HEK293T (cell line): ENCODE measurements around the gene MPRIP.

Experiments used
- CTCF ChIA-PET: fragments of 350-600 bp; formaldehyde crosslinking; extraction: SDS; loops from one replicate; lab custom pipeline; 2021; ENCODE audit warnings: antibody characterized with exemption, inconsistent platforms; lab: Yijun Ruan, JAX
- POLR2A ChIA-PET: fragments of 350-600 bp; formaldehyde crosslinking; extraction: SDS; loops from one replicate; lab custom pipeline; 2020; ENCODE audit warnings: antibody characterized with exemption, inconsistent platforms; lab: Yijun Ruan, JAX
- DNase-seq: peaks from one replicate; pipeline ENCODE4 v3.0.0; 2012; ENCODE audit warnings: mixed read lengths; ENCODE audit errors: extremely low spot score
- ARNT ChIP-seq: fragments of 450-650 bp; IDR thresholded peaks from 2 replicates; pipeline ENCODE4 v1.6.1; 2017; ENCODE audit warnings: mild to moderate bottlenecking
- BHLHE40 ChIP-seq: fragments of 450-650 bp; IDR thresholded peaks from 2 replicates; pipeline ENCODE4 v1.6.1; 2016; ENCODE audit warnings: mild to moderate bottlenecking, moderate library complexity, borderline replicate concordance
- CTBP1 ChIP-seq: fragments of 450-650 bp; IDR thresholded peaks from 2 replicates; pipeline ENCODE4 v1.6.1; 2016; ENCODE audit warnings: borderline replicate concordance
- ELF4 ChIP-seq: fragments of 450-650 bp; IDR thresholded peaks from 2 replicates; pipeline ENCODE4 v1.6.1; 2017; ENCODE audit warnings: antibody characterized with exemption
- FOXA1 ChIP-seq: fragments of 450-650 bp; IDR thresholded peaks from 2 replicates; pipeline ENCODE4 v1.6.1; 2016; ENCODE audit warnings: mild to moderate bottlenecking
- FOXK2 ChIP-seq: fragments of 450-650 bp; IDR thresholded peaks from 2 replicates; pipeline ENCODE4 v1.6.1; 2016; ENCODE audit warnings: mild to moderate bottlenecking
- FOXM1 ChIP-seq: fragments of 450-650 bp; IDR thresholded peaks from 2 replicates; pipeline ENCODE4 v1.6.1; 2017; ENCODE audit warnings: mild to moderate bottlenecking, borderline replicate concordance
- HDGF ChIP-seq: fragments of 450-650 bp; IDR thresholded peaks from 2 replicates; pipeline ENCODE4 v1.6.1; 2017; ENCODE audit warnings: antibody characterized with exemption, borderline replicate concordance
- L3MBTL2 ChIP-seq: fragments of 450-650 bp; conservative IDR thresholded peaks from 2 replicates; pipeline ENCODE4 v1.6.1; 2016; ENCODE audit warnings: mild to moderate bottlenecking
- LEF1 ChIP-seq: fragments of 450-650 bp; IDR thresholded peaks from 2 replicates; pipeline ENCODE4 v1.6.1; 2017; ENCODE audit warnings: mild to moderate bottlenecking, borderline replicate concordance
- NFRKB ChIP-seq: fragments of 450-650 bp; IDR thresholded peaks from 2 replicates; pipeline ENCODE4 v1.6.1; 2016; ENCODE audit warnings: mild to moderate bottlenecking, moderate library complexity
- PKNOX1 ChIP-seq: fragments of 450-650 bp; IDR thresholded peaks from 2 replicates; pipeline ENCODE4 v1.6.1; 2016
- SP1 ChIP-seq: fragments of 450-650 bp; IDR thresholded peaks from 2 replicates; pipeline ENCODE4 v1.6.1; 2017
- SUZ12 ChIP-seq: fragments of 450-650 bp; IDR thresholded peaks from 2 replicates; pipeline ENCODE4 v1.6.1; 2016; ENCODE audit warnings: mild to moderate bottlenecking
- TARDBP ChIP-seq: fragments of 450-650 bp; IDR thresholded peaks from 2 replicates; pipeline ENCODE4 v1.6.1; 2016
- ZNF384 ChIP-seq: fragments of 450-650 bp; IDR thresholded peaks from 2 replicates; pipeline ENCODE4 v1.6.1; 2016

Gene MPRIP

GRCh38 chr17:17149520-17150447 is 107.5 kb downstream of the MPRIP start:
- POLR2A ChIA-PET, result no interaction called here
- no peak for DNase-seq
- no peak for TF ChIP-seq LEF1
- no peak for TF ChIP-seq FOXM1
- no peak for TF ChIP-seq TARDBP
- TF ChIP-seq FOXA1, result no peak
- TF ChIP-seq PKNOX1, result no peak
- TF ChIP-seq CTBP1, result no peak
- TF ChIP-seq HDGF, result no peak
- TF ChIP-seq BHLHE40, result no peak
- TF ChIP-seq FOXK2, result no peak
- TF ChIP-seq SUZ12, result no peak
- TF ChIP-seq ZNF384, result no peak
- TF ChIP-seq NFRKB, result no peak
- no peak for TF ChIP-seq ARNT
- TF ChIP-seq SP1, result no peak
- TF ChIP-seq L3MBTL2, result no peak
- TF ChIP-seq ELF4, result no peak
- CTCF ChIA-PET, result no interaction called here

GRCh38 chr17:17150448-17150800 is 108.2 kb downstream of the MPRIP start:
- DNase-seq, result no peak
- ChIA-PET POLR2A (no interaction called here), CTCF (no interaction called here)

GRCh38 chr17:17151055-17151454 is 108.8 kb downstream of the MPRIP start:
- CTCF ChIA-PET, result no interaction called here
- no peak for TF ChIP-seq FOXA1
- no peak for TF ChIP-seq LEF1
- TF ChIP-seq BHLHE40, result no peak
- TF ChIP-seq CTBP1, result no peak
- no peak for TF ChIP-seq FOXM1
- no peak for TF ChIP-seq ELF4
- no peak for TF ChIP-seq NFRKB
- no peak for TF ChIP-seq L3MBTL2
- TF ChIP-seq SUZ12, result no peak
- no peak for TF ChIP-seq SP1
- TF ChIP-seq ZNF384, result no peak
- no peak for TF ChIP-seq FOXK2
- no peak for TF ChIP-seq ARNT
- no peak for TF ChIP-seq HDGF
- TF ChIP-seq TARDBP, result no peak
- no peak for TF ChIP-seq PKNOX1
- POLR2A ChIA-PET, result no interaction called here
- no peak for DNase-seq

More at GRCh38 chr17:17150448-17150800, 108.2 kb downstream of the MPRIP start:
- no peak for TF ChIP-seq ARNT
- no peak for TF ChIP-seq SUZ12
- no peak for TF ChIP-seq HDGF
- no peak for TF ChIP-seq PKNOX1
- no peak for TF ChIP-seq TARDBP
- TF ChIP-seq NFRKB, result no peak
- TF ChIP-seq ZNF384, result no peak
- TF ChIP-seq LEF1, result no peak
- no peak for TF ChIP-seq FOXA1

- DNase-seq, result no peak
- ChIA-PET POLR2A (no interaction called here), CTCF (interaction anchor here (1.9 kb wide), 1 partner anchor 9 kb away, joined by 8 read pairs; no protein-coding TSS in a partner anchor)
- no peak for TF ChIP-seq BHLHE40
- TF ChIP-seq SUZ12, result no peak
- no peak for TF ChIP-seq FOXM1
- TF ChIP-seq LEF1, result no peak
- no peak for TF ChIP-seq NFRKB
- no peak for TF ChIP-seq ELF4
- TF ChIP-seq FOXA1, result no peak
- TF ChIP-seq ARNT, result no peak
- TF ChIP-seq FOXK2, result no peak
- TF ChIP-seq HDGF, result no peak
- no peak for TF ChIP-seq ZNF384
- no peak for TF ChIP-seq TARDBP
- no peak for TF ChIP-seq SP1
- no peak for TF ChIP-seq CTBP1
These were observed 109.3 kb downstream of the MPRIP start for GRCh38 chr17:17151541-17151940.

GRCh38 chr17:17151962-17152361 is 109.7 kb downstream of the MPRIP start:
- DNase-seq, result no peak
- CTCF ChIA-PET, result interaction anchor here (1.9 kb wide), 1 partner anchor 10 kb away, joined by 8 read pairs; no protein-coding TSS in a partner anchor
- no peak for TF ChIP-seq CTBP1
- no peak for TF ChIP-seq LEF1
- no peak for TF ChIP-seq HDGF
- TF ChIP-seq SP1, result no peak
- no peak for TF ChIP-seq L3MBTL2
- TF ChIP-seq FOXK2, result no peak
- no peak for TF ChIP-seq TARDBP
- TF ChIP-seq FOXA1, result no peak
- no peak for TF ChIP-seq ZNF384
- no peak for TF ChIP-seq FOXM1
- no peak for TF ChIP-seq SUZ12
- TF ChIP-seq NFRKB, result no peak
- no peak for TF ChIP-seq PKNOX1
- no peak for TF ChIP-seq BHLHE40
- TF ChIP-seq ARNT, result no peak
- TF ChIP-seq ELF4, result no peak
- POLR2A ChIA-PET, result no interaction called here

- no peak for DNase-seq
- ChIA-PET POLR2A (no interaction called here), CTCF (interaction anchor here (1.9 kb wide), 1 partner anchor 10 kb away, joined by 8 read pairs; no protein-coding TSS in a partner anchor)
- TF ChIP-seq SUZ12 (no peak), TARDBP (no peak)
These were observed 110.1 kb downstream of the MPRIP start for GRCh38 chr17:17152385-17152784.
